Endodermal cell (in vitro differentiated cells): ENCODE measurements around the gene ARHGAP42. TPM values are rescaled to one million over a fixed set of nuclear protein-coding genes. Genes with fewer than 3 reads are reported as not detected.

Source experiments
- DNase-seq: peaks from one replicate; pipeline ENCODE4 v3.0.0-alpha.2; 2017
- H3K27ac ChIP-seq: 2 replicates; pipeline ENCODE4 v1.5.1; 2013; ENCODE audit warnings: mild to moderate bottlenecking, low read depth, low read length, moderate library complexity
- H3K27me3 ChIP-seq: 2 replicates; pipeline ENCODE4 v1.6.1; 2013; ENCODE audit warnings: mild to moderate bottlenecking, low read length, moderate library complexity; ENCODE audit not compliant: insufficient read depth, control insufficient read depth, poor library complexity, severe bottlenecking
- H3K36me3 ChIP-seq: 2 replicates; pipeline ENCODE4 v1.7.0; 2013; ENCODE audit warnings: mild to moderate bottlenecking, low read length, moderate library complexity; ENCODE audit not compliant: control insufficient read depth, insufficient read depth
- H3K4me1 ChIP-seq: one replicate; pipeline ENCODE4 v1.7.0; 2013; ENCODE audit warnings: low read length; ENCODE audit not compliant: control insufficient read depth, insufficient read depth
- H3K4me3 ChIP-seq: 2 replicates; pipeline ENCODE4 v1.5.1; 2013; ENCODE audit warnings: mild to moderate bottlenecking, low read length, moderate library complexity
- H3K9ac ChIP-seq: 2 replicates; pipeline ENCODE4 v1.6.1; 2013; ENCODE audit warnings: mild to moderate bottlenecking, low read length, moderate library complexity; ENCODE audit not compliant: poor library complexity, severe bottlenecking; ENCODE audit errors: extremely low read depth
- H3K9me3 ChIP-seq: 2 replicates; pipeline ENCODE4 v1.6.1; 2013; ENCODE audit warnings: mild to moderate bottlenecking, low read length, moderate library complexity; ENCODE audit not compliant: control insufficient read depth
- H3K27ac Mint-ChIP-seq: 2 replicates; pipeline ENCODE4 v1.8.0; 2020; ENCODE audit warnings: mixed read lengths
- H3K27me3 Mint-ChIP-seq: 2 replicates; pipeline ENCODE4 v1.8.0; 2021; ENCODE audit warnings: mild to moderate bottlenecking, mixed read lengths; ENCODE audit not compliant: insufficient read depth
- H3K36me3 Mint-ChIP-seq: 2 replicates; pipeline ENCODE4 v1.8.0; 2020; ENCODE audit warnings: low read depth, mixed read lengths
- H3K4me1 Mint-ChIP-seq: 2 replicates; pipeline ENCODE4 v1.8.0; 2020; ENCODE audit warnings: mixed read lengths
- H3K4me3 Mint-ChIP-seq: 2 replicates; pipeline ENCODE4 v1.8.0; 2020; ENCODE audit warnings: mild to moderate bottlenecking, moderate library complexity, mixed read lengths
- H3K9me3 Mint-ChIP-seq: 2 replicates; pipeline ENCODE4 v1.8.0; 2020; ENCODE audit warnings: mild to moderate bottlenecking, mixed read lengths
- CTCF ChIP-seq: fragments of 200-600 bp; sonication (generic); conservative IDR thresholded peaks from 2 replicates; pipeline ENCODE4 v1.5.0; 2021; ENCODE audit warnings: antibody characterized with exemption, mild to moderate bottlenecking
- whole genome bisulfite sequencing, 2 experiments: methylation state at CpG; one replicate each; pipeline versions ENCODE4 v1.1.5 to v1.1.7; 2013; ENCODE audit warnings: missing lambda C conversion rate in 2 of 2, mixed read lengths in 1 of 2; ENCODE audit not compliant: insufficient coverage in 1 of 2, insufficient read length in 1 of 2; 5-methylcytosine and 5-hydroxymethylcytosine counted together
- total RNA-seq, 2 donors: library from RNA; stranded (reverse); fragmentation: NEBNext Ultra II Directional in 1 of 2; extraction: Animal tissue kit (Norgen Biotek cat#: 25700) in 1 of 2; gene quantifications; 2 replicates in 1 of 2; 3 replicates in 1 of 2; pipeline ENCODE4 v1.2.1, GENCODE V29; 2021

Gene ARHGAP42
- total RNA-seq, 2 donors from 2014 or later, result 164 to 176 TPM

GRCh38 chr11:100731471-100731870, 44.4 kb downstream of the ARHGAP42 start:
- H3K27me3 ChIP-seq, result no peaks in the 10 kb centered on the region
- Mint-ChIP-seq H3K36me3 (peaks cover 14% of the 10 kb centered on the region), H3K4me1 (peaks cover 62% of the 10 kb centered on the region), H3K4me3 (no peak overlapping the region), H3K27me3 (no peaks in the 10 kb centered on the region), H3K9me3 (no peaks in the 10 kb centered on the region), H3K27ac (peak overlapping the region; percentile 45)
- WGBS, 2 experiments, result 17 to 43% methylated on average over 1 of the region's 1 CpG
- H3K9ac ChIP-seq, result no peak overlapping the region
- H3K4me3 ChIP-seq, result no peak overlapping the region
- H3K36me3 ChIP-seq, result peaks cover 19% of the 10 kb centered on the region
- H3K27ac ChIP-seq, result no peak overlapping the region
- peaks cover 25% of the 10 kb centered on the region for H3K4me1 ChIP-seq
- H3K9me3 ChIP-seq, result no peaks in the 10 kb centered on the region
- TF ChIP-seq CTCF, result no peak
- DNase-seq, result peak; percentile 67

GRCh38 chr11:100732949-100733348, 45.9 kb downstream of the ARHGAP42 start:
- DNase-seq, result no peak
- H3K27me3 Mint-ChIP-seq, result no peaks in the 10 kb centered on the region
- H3K36me3 Mint-ChIP-seq, result peaks cover 24% of the 10 kb centered on the region
- Histone ChIP-seq H3K9ac (no peak overlapping the region), H3K4me3 (no peak overlapping the region), H3K36me3 (peaks cover 28% of the 10 kb centered on the region), H3K9me3 (peaks cover 8% of the 10 kb centered on the region), H3K27me3 (no peaks in the 10 kb centered on the region), H3K4me1 (peaks cover 23% of the 10 kb centered on the region), H3K27ac (no peak overlapping the region)
- H3K27ac Mint-ChIP-seq, result peak overlapping the region; percentile 40
- H3K9me3 Mint-ChIP-seq, result no peaks in the 10 kb centered on the region
- peaks cover 61% of the 10 kb centered on the region for H3K4me1 Mint-ChIP-seq
- TF ChIP-seq CTCF, result no peak
- no peak overlapping the region for H3K4me3 Mint-ChIP-seq

GRCh38 chr11:100734743-100735527, 47.8 kb downstream of the ARHGAP42 start:
- H3K9me3 ChIP-seq, result peaks cover 8% of the 10 kb centered on the region
- Mint-ChIP-seq H3K36me3 (peaks cover 27% of the 10 kb centered on the region), H3K27me3 (no peaks in the 10 kb centered on the region), H3K4me3 (no peak overlapping the region), H3K9me3 (no peaks in the 10 kb centered on the region), H3K4me1 (peaks cover 64% of the 10 kb centered on the region), H3K27ac (peak overlapping the region; percentile 66)
- 100% methylated on average over 1 of the region's 1 CpG; no CpG with 5 or more reads in 1 of the 2 experiments for WGBS, 2 experiments
- H3K4me3 ChIP-seq, result no peak overlapping the region
- TF ChIP-seq CTCF, result no peak
- peaks cover 33% of the 10 kb centered on the region for H3K36me3 ChIP-seq
- no peak overlapping the region for H3K27ac ChIP-seq
- H3K4me1 ChIP-seq, result peaks cover 32% of the 10 kb centered on the region
- no peak for DNase-seq
- H3K9ac ChIP-seq, result no peak overlapping the region
- no peaks in the 10 kb centered on the region for H3K27me3 ChIP-seq
